SH-SY5Y (cell line): ENCODE data around the gene B2M.

Source experiments
- GATA2 ChIP-seq: IDR thresholded peaks from 2 replicates; pipeline ENCODE4 v1.6.1; 2011; ENCODE audit warnings: mild to moderate bottlenecking, low read depth, low read length
- GATA3 ChIP-seq: IDR thresholded peaks from 2 replicates; pipeline ENCODE4 v1.6.1; 2011; ENCODE audit warnings: low read depth, mild to moderate bottlenecking, low read length, moderate library complexity

GRCh38 chr15:44711743-44712345 is 527 bp downstream of the B2M start:
- TF ChIP-seq GATA2, result no peak
- no peak for TF ChIP-seq GATA3
